Inflammatory macrophage treated with lipopolysaccharide for 4 hours (primary cell): ENCODE data around the gene INPP4B.

ENCODE experiments used
- DNase-seq: peaks from one replicate; pipeline ENCODE4 v3.0.0-alpha.2; 2020

Gene INPP4B

GRCh38 chr4:142040043-142040442 is 806.1 kb downstream of the INPP4B start:
- no peak for DNase-seq

DNA sequence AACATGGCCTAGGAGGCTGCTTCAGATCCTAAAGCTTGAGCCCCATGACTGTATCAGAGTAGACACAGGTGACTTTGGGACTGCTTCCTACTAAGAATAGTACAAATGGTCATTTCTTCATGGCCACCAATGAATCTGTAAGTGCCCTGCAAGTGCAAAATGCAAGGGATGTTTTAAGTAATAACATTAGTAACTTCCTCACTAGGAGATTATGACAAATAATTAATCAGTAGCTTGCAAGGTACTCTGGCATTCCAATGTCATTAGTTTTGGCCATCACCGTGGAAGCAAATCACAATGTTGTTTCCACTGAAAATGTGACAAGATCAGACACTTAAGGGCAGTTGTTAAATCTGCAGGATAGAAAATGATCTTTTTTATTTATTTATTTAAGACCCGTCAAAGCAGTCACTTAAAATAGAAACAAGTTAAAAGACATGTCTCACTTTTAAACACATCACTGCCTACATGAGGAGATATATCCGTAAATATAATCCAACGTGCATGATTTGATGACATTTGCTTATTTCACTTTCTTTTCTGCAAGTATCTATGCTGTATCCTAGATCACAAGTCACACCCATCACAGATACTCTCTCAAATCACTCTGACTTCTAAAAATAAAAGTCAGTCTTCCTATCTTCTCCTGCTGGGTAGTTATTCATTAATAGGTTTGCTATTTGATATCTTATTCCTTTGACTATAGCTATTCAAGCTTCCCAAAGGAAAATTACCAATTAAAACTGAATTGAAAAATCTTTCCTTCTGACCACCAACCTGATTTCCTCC is 809.1 kb downstream of the INPP4B start:
- DNase-seq: no peak

DNA sequence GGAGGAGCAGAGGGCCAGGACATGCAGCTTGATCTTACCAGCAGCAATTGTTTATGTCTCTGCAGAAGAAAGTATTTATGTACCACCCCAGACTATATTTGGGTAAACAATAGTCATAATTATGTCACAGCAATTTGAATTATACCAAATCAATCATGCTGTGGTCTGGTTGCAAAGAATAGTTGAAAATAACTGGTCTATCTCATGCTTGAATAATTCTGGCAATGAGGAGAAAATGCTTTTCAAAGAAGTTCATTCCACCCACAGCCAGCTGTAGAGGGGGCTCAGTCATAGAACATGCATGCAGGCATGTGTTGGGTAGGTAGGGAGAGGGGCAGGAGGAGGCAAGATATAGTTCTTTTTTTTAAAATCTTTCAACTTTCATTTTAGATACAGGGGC is 810.5 kb downstream of the INPP4B start:
- DNase-seq: no peak

GRCh38 chr4:142034101-142034500 is 812.0 kb downstream of the INPP4B start:
- DNase-seq: no peak

GRCh38 chr4:142030010-142030409 is 816.1 kb downstream of the INPP4B start:
- no peak for DNase-seq

- no peak for DNase-seq
Measured at GRCh38 chr4:142021761-142022160, 824.3 kb downstream of the INPP4B start.

DNA sequence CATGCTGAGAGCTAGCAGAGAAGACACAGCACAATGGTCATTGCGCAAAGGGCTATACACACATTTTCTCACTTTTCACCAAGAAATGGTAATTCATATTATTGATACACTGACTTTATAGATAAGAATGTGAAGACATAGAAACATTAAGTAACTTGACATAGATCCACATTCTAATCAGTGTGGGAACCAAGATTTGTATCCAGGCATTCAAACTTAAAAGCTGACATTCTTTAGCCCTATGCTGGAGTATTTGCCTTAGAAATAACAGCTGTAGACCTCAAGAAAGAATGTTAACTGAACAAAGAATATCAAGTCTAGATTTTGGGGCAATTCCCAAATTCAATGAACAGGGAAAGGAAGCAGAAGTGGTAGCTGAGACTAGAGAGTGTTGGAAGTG is 824.9 kb downstream of the INPP4B start:
- no peak for DNase-seq

DNA sequence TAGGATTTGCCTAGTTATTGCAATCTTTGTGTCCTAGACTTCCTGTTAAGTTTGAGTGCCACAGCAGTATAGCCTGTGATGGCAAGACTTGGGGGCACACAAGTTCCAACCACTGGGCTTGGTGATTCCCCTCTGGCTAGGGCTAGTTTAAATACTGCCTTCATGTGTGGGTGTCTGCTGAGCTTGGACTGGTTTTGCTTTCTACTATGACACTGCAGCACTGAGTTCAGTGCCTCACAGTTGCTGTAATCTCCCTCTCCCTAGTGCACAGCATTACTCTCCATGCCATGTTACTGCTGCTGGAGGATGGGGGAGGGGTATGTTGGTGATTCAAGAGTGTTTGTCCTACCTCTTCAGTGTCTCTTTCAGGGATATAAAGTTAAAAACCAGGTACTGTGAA is 830.1 kb downstream of the INPP4B start:
- no peak for DNase-seq

- no peak for DNase-seq
Measured at GRCh38 chr4:142009751-142010150, 836.4 kb downstream of the INPP4B start.

DNA sequence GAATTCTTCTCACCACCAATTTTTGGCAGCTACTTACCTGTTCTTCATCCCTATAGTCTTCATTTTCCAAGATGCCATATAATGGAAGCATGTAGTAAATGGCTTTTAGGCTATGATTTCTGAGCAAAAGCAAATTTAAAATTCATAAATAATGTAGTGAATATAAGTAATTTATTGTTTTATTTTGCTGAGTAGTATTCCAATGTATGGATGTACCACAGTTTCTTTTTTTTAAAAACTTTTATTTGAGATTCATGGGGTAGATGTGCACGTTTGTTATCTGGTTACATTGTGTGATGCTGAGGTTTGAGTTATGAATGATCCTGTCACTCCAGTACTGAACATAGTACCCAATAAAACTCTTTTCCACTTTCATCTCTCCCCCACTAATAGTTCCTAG is 840.6 kb downstream of the INPP4B start:
- no peak for DNase-seq

DNA sequence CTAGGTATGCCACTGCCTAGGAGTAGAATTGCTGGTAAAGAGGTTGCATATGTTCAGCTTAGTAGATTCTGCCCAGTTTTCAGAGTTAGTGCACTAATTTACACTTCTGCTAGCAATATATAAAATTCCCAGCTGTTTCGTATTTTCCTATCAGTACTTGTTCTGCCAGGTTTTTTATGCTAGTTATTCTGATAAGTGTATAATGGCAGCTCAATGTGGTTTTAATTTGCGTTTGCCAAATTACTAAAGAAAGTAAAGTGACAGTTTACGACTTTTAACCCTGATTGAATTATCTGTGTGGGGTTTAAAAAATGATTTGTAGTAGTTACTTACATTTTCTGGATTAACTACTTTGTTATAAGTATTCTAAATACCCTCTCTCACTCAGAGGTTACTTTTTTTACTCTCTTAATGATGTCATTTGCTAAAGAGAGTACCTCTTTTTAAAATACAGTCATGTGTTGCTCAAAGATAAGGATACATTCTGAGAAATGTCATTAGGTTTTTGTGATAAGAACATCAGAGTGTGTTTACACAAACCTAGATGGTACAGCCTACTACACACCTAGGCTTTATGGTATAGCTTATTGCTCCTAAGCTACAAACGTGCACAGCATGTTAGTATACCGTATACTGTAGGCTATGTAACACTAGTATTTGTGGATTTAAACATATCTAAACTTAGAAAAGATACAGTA is 846.5 kb downstream of the INPP4B start:
- DNase-seq: no peak

GRCh38 chr4:141995056-141995455 is 851.0 kb downstream of the INPP4B start:
- DNase-seq: no peak

GRCh38 chr4:141977433-141977832 is 868.7 kb downstream of the INPP4B start:
- DNase-seq: no peak
